ENCODE measurements around the gene CCL22. TPM values are rescaled to one million over a fixed set of nuclear protein-coding genes. Genes with fewer than 3 reads are reported as not detected.

CCL22 gene
- total RNA-seq, 5 donors from 2014 or later (not counting 1 experiment from before 2014, with no cell fraction given): 13.0 to 27.3 (median 13.0) TPM; not detected in 2

GRCh38 chr16:57382535-57383275 lies 24.1 kb downstream of the CCL22 start:
- DNase-seq: no peak
- Mint-ChIP-seq H3K36me3 (no peaks in the 10 kb centered on the region), H3K4me1 (peaks cover 0 to 12% (median 10%) of the 10 kb centered on the region in 3 donors), H3K27me3 (no peaks in the 10 kb centered on the region), H3K9me3 (no peaks in the 10 kb centered on the region), H3K27ac (no peak overlapping the region), H3K4me3 (no peak overlapping the region)
- Histone ChIP-seq H3K36me3 (ENCODE audit: control insufficient read depth in 2 of 2, extremely low read depth in 1 of 2, insufficient read depth in 1 of 2, low read length in 1 of 2) (no peaks in the 10 kb centered on the region), H3K9me3 (no peaks in the 10 kb centered on the region), H3K4me1 (ENCODE audit: control insufficient read depth in 1 of 2, extremely low read depth in 1 of 2, insufficient read depth in 2 of 2, low read length in 2 of 2) (peaks cover 0 to 6% of the 10 kb centered on the region in 2 experiments), H3K27ac (ENCODE audit: low read length) (no peak overlapping the region), H3K27me3 (replicated peaks in 1 of 2; ENCODE audit: control insufficient read depth in 2 of 2, extremely low read depth in 1 of 2, insufficient read depth in 2 of 2, low read length in 1 of 2) (peaks cover 0 to 11% of the 10 kb centered on the region in 2 experiments), H3K4me3 (ENCODE audit: control insufficient read depth in 1 of 2, extremely low read depth in 1 of 2, low read length in 1 of 2) (no peak overlapping the region)
- no peak for ATAC-seq (replicated peaks in 1 of 4)
- POLR2A ChIA-PET: no interaction called here
- WGBS (ENCODE audit: insufficient coverage): 87% methylated on average over 10 of the region's 16 CpGs
- CTCF ChIA-PET: no interaction called here

- Mint-ChIP-seq H3K36me3 (no peaks in the 10 kb centered on the region), H3K27ac (no peak overlapping the region), H3K4me1 (peaks cover 0 to 9% (median 8%) of the 10 kb centered on the region in 3 donors), H3K9me3 (no peaks in the 10 kb centered on the region), H3K27me3 (no peaks in the 10 kb centered on the region), H3K4me3 (no peak overlapping the region)
- peaks cover 0 to 6% of the 10 kb centered on the region in 2 experiments for H3K4me1 ChIP-seq (ENCODE audit: control insufficient read depth in 1 of 2, extremely low read depth in 1 of 2, insufficient read depth in 2 of 2, low read length in 2 of 2)
- H3K27ac ChIP-seq (ENCODE audit: low read length): no peak overlapping the region
- ATAC-seq (replicated peaks in 1 of 4): no peak
- H3K4me3 ChIP-seq (ENCODE audit: control insufficient read depth in 1 of 2, extremely low read depth in 1 of 2, low read length in 1 of 2): no peak overlapping the region
- H3K27me3 ChIP-seq (replicated peaks in 1 of 2; ENCODE audit: control insufficient read depth in 2 of 2, extremely low read depth in 1 of 2, insufficient read depth in 2 of 2, low read length in 1 of 2): peaks cover 0 to 12% of the 10 kb centered on the region in 2 experiments
- DNase-seq: no peak
- ChIA-PET POLR2A (no interaction called here), CTCF (no interaction called here)
- WGBS (ENCODE audit: insufficient coverage): 88% methylated on average over 5 of the region's 8 CpGs
- H3K9me3 ChIP-seq: no peaks in the 10 kb centered on the region
- H3K36me3 ChIP-seq (ENCODE audit: control insufficient read depth in 2 of 2, extremely low read depth in 1 of 2, insufficient read depth in 1 of 2, low read length in 1 of 2): no peaks in the 10 kb centered on the region
Measured at GRCh38 chr16:57383276-57384247, 25.0 kb downstream of the CCL22 start.

- no peak overlapping the region for H3K27ac Mint-ChIP-seq
Measured at GRCh38 chr16:57384248-57385070, 25.9 kb downstream of the CCL22 start.

GRCh38 chr16:57385083-57385482 lies 26.5 kb downstream of the CCL22 start:
- Mint-ChIP-seq H3K4me1 (peaks cover 0 to 9% (median 8%) of the 10 kb centered on the region in 3 donors), H3K9me3 (no peaks in the 10 kb centered on the region), H3K27me3 (no peaks in the 10 kb centered on the region), H3K27ac (no peak overlapping the region), H3K4me3 (no peak overlapping the region), H3K36me3 (no peaks in the 10 kb centered on the region)
- no peaks in the 10 kb centered on the region for H3K9me3 ChIP-seq
- H3K4me1 ChIP-seq (ENCODE audit: control insufficient read depth in 1 of 2, extremely low read depth in 1 of 2, insufficient read depth in 2 of 2, low read length in 2 of 2): peaks cover 0 to 6% of the 10 kb centered on the region in 2 experiments
- peaks cover 0 to 14% of the 10 kb centered on the region in 2 experiments for H3K27me3 ChIP-seq (replicated peaks in 1 of 2; ENCODE audit: control insufficient read depth in 2 of 2, extremely low read depth in 1 of 2, insufficient read depth in 2 of 2, low read length in 1 of 2)
- CTCF ChIA-PET: no interaction called here
- POLR2A ChIA-PET: no interaction called here
- H3K36me3 ChIP-seq (ENCODE audit: control insufficient read depth in 2 of 2, extremely low read depth in 1 of 2, insufficient read depth in 1 of 2, low read length in 1 of 2): no peaks in the 10 kb centered on the region
- no peak for ATAC-seq (replicated peaks in 1 of 4)
- 100% methylated on average over 2 of the region's 5 CpGs for WGBS (ENCODE audit: insufficient coverage)
- no peak overlapping the region for H3K4me3 ChIP-seq (ENCODE audit: control insufficient read depth in 1 of 2, extremely low read depth in 1 of 2, low read length in 1 of 2)
- no peak for DNase-seq
- H3K27ac ChIP-seq (ENCODE audit: low read length): no peak overlapping the region

More at GRCh38 chr16:57384248-57385070, 25.9 kb downstream of the CCL22 start:
- POLR2A ChIA-PET: no interaction called here
- Histone ChIP-seq H3K27me3 (replicated peaks in 1 of 2; ENCODE audit: control insufficient read depth in 2 of 2, extremely low read depth in 1 of 2, insufficient read depth in 2 of 2, low read length in 1 of 2) (peaks cover 0 to 14% of the 10 kb centered on the region in 2 experiments), H3K27ac (ENCODE audit: low read length) (no peak overlapping the region), H3K36me3 (ENCODE audit: control insufficient read depth in 2 of 2, extremely low read depth in 1 of 2, insufficient read depth in 1 of 2, low read length in 1 of 2) (no peaks in the 10 kb centered on the region), H3K4me1 (ENCODE audit: control insufficient read depth in 1 of 2, extremely low read depth in 1 of 2, insufficient read depth in 2 of 2, low read length in 2 of 2) (peaks cover 0 to 6% of the 10 kb centered on the region in 2 experiments), H3K4me3 (ENCODE audit: control insufficient read depth in 1 of 2, extremely low read depth in 1 of 2, low read length in 1 of 2) (no peak overlapping the region), H3K9me3 (no peaks in the 10 kb centered on the region)
- CTCF ChIA-PET: no interaction called here
- Mint-ChIP-seq H3K9me3 (no peaks in the 10 kb centered on the region), H3K36me3 (no peaks in the 10 kb centered on the region), H3K4me3 (no peak overlapping the region), H3K27me3 (no peaks in the 10 kb centered on the region), H3K4me1 (peaks cover 0 to 9% (median 8%) of the 10 kb centered on the region in 3 donors)
- 42% methylated on average over 9 of the region's 11 CpGs for WGBS (ENCODE audit: insufficient coverage)
- no peak for DNase-seq
- ATAC-seq (replicated peaks in 1 of 4): no peak

GRCh38 chr16:57386381-57386951 lies 27.9 kb downstream of the CCL22 start:
- ChIA-PET CTCF (no interaction called here), POLR2A (no interaction called here)
- WGBS (ENCODE audit: insufficient coverage): 37% methylated on average over 3 of the region's 5 CpGs
- Histone ChIP-seq H3K9me3 (no peaks in the 10 kb centered on the region), H3K36me3 (ENCODE audit: control insufficient read depth in 2 of 2, extremely low read depth in 1 of 2, insufficient read depth in 1 of 2, low read length in 1 of 2) (no peaks in the 10 kb centered on the region), H3K27me3 (replicated peaks in 1 of 2; ENCODE audit: control insufficient read depth in 2 of 2, extremely low read depth in 1 of 2, insufficient read depth in 2 of 2, low read length in 1 of 2) (peaks cover 0 to 14% of the 10 kb centered on the region in 2 experiments), H3K4me3 (ENCODE audit: control insufficient read depth in 1 of 2, extremely low read depth in 1 of 2, low read length in 1 of 2) (no peak overlapping the region), H3K4me1 (ENCODE audit: control insufficient read depth in 1 of 2, extremely low read depth in 1 of 2, insufficient read depth in 2 of 2, low read length in 2 of 2) (no peaks in the 10 kb centered on the region), H3K27ac (ENCODE audit: low read length) (no peak overlapping the region)
- DNase-seq: no peak
- H3K27me3 Mint-ChIP-seq: no peaks in the 10 kb centered on the region
- no peak for ATAC-seq (replicated peaks in 1 of 4)
- H3K9me3 Mint-ChIP-seq: no peaks in the 10 kb centered on the region
- no peaks in the 10 kb centered on the region for H3K36me3 Mint-ChIP-seq
- peaks cover 0 to 2% (median 1%) of the 10 kb centered on the region in 3 donors for H3K4me1 Mint-ChIP-seq
- no peak overlapping the region for H3K4me3 Mint-ChIP-seq
- no peak overlapping the region for H3K27ac Mint-ChIP-seq

Measured in T-cell (primary cell).